HFFc6 (cell line): ENCODE data around the gene CKAP5. TPM values are rescaled to one million over a fixed set of nuclear protein-coding genes. Genes with fewer than 3 reads are reported as not detected.
A peak's percentile ranks its signal among the peaks of the same experiment; 100 is the strongest.

Experiments used
- DNase-seq: peaks from one replicate; pipeline ENCODE4 v3.0.0-alpha.2; 2018
- H3K27ac Mint-ChIP-seq: 2 replicates; pipeline ENCODE4 v1.8.0; 2020; ENCODE audit warnings: mild to moderate bottlenecking, mixed read lengths
- H3K27me3 Mint-ChIP-seq: 2 replicates; pipeline ENCODE4 v1.8.0; 2021; ENCODE audit warnings: mild to moderate bottlenecking, moderate library complexity, mixed read lengths; ENCODE audit not compliant: insufficient read depth
- H3K36me3 Mint-ChIP-seq: 2 replicates; pipeline ENCODE4 v1.8.0; 2021; ENCODE audit warnings: low read depth, mixed read lengths
- H3K4me1 Mint-ChIP-seq: 2 replicates; pipeline ENCODE4 v1.8.0; 2020; ENCODE audit warnings: low read depth, mixed read lengths
- H3K4me3 Mint-ChIP-seq: 2 replicates; pipeline ENCODE4 v1.8.0; 2020; ENCODE audit warnings: mild to moderate bottlenecking, moderate library complexity, mixed read lengths
- H3K9me3 Mint-ChIP-seq: 2 replicates; pipeline ENCODE4 v1.8.0; 2020; ENCODE audit warnings: mild to moderate bottlenecking, mixed read lengths
- total RNA-seq, 6 experiments: library from RNA; stranded (reverse); fragmentation: NEBNext Ultra II Directional; extraction: Animal tissue kit (Norgen Biotek cat#: 25700); gene quantifications; 2 replicates in 1 of 6; 3 replicates in 5 of 6; pipeline ENCODE4 v1.2.3, GENCODE V29; 2021
- TF ChIP-seq, protein P1 (sequence below): fragments of 200-600 bp; sonication (generic); IDR thresholded peaks from 2 replicates; pipeline ENCODE4 v1.5.0; 2021; ENCODE audit warnings: antibody characterized with exemption, mild to moderate bottlenecking

Gene CKAP5
- total RNA-seq, 6 experiments from 2014 or later, result 87.8 to 125 (median 116) TPM

DNA sequence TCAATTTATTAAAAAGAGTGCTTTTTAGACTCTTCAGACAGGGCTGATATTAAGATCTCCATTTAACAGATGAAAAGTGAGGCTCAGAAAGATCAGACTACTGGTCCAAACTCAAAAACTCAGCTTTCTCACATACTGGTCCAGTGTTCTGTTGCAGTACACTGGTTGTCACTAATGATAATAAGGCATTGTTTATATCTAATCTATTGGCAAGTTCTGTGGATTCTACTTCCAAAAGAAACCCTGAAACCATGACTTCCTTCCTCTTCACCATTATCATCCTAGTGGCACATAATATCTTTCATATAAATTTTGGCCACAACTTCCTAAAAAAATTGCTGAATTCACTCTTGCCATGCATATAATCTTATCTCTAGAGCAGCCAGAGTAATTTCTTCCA lies 90.1 kb downstream of the CKAP5 start:
- Mint-ChIP-seq H3K4me3 (no peak overlapping the region), H3K9me3 (no peaks in the 10 kb centered on the region), H3K27ac (peak overlapping the region; percentile 13; the same call in 1 of the 2 replicates), H3K36me3 (peaks cover 52% of the 10 kb centered on the region), H3K4me1 (peaks cover 10% of the 10 kb centered on the region), H3K27me3 (peaks cover 2% of the 10 kb centered on the region; the same call in 1 of the 2 replicates)
- no peak for DNase-seq
- TF ChIP-seq, protein P1, sequence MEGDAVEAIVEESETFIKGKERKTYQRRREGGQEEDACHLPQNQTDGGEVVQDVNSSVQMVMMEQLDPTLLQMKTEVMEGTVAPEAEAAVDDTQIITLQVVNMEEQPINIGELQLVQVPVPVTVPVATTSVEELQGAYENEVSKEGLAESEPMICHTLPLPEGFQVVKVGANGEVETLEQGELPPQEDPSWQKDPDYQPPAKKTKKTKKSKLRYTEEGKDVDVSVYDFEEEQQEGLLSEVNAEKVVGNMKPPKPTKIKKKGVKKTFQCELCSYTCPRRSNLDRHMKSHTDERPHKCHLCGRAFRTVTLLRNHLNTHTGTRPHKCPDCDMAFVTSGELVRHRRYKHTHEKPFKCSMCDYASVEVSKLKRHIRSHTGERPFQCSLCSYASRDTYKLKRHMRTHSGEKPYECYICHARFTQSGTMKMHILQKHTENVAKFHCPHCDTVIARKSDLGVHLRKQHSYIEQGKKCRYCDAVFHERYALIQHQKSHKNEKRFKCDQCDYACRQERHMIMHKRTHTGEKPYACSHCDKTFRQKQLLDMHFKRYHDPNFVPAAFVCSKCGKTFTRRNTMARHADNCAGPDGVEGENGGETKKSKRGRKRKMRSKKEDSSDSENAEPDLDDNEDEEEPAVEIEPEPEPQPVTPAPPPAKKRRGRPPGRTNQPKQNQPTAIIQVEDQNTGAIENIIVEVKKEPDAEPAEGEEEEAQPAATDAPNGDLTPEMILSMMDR, result no peak

- Mint-ChIP-seq H3K4me3 (no peak overlapping the region), H3K36me3 (peaks cover 65% of the 10 kb centered on the region), H3K27me3 (no peaks in the 10 kb centered on the region; the same call in 1 of the 2 replicates), H3K4me1 (no peaks in the 10 kb centered on the region), H3K9me3 (no peaks in the 10 kb centered on the region), H3K27ac (no peak overlapping the region)
- DNase-seq, result no peak
- TF ChIP-seq, protein P1, result no peak
These were observed 98.9 kb downstream of the CKAP5 start for GRCh38 chr11:46747150-46747549.

DNA sequence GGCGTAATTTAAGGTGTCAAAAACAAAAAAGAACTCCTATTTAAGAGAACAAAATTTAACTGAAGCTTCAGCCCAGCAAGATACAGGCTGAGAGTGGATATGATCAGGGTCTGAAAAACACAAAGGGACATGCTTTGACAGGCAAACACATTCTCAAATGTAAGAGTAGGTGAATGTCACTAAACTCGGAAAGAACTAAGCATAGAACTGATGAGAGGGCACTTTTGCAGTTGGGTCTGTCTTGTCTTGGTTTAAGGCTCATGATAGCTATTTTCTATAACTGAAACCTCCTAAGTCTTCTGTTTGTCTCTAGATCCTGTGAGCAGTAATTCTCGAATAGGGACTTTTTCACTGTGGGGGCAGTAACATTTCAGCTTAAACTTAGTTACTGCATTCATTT lies 100.1 kb downstream of the CKAP5 start:
- TF ChIP-seq, protein P1, result no peak
- H3K4me3 Mint-ChIP-seq, result no peak overlapping the region
- DNase-seq, result no peak
- no peaks in the 10 kb centered on the region; the same call in none of the 2 replicates for H3K27me3 Mint-ChIP-seq
- H3K36me3 Mint-ChIP-seq, result peaks cover 69% of the 10 kb centered on the region
- H3K27ac Mint-ChIP-seq, result no peak overlapping the region
- H3K4me1 Mint-ChIP-seq, result no peaks in the 10 kb centered on the region
- no peaks in the 10 kb centered on the region for H3K9me3 Mint-ChIP-seq

DNA sequence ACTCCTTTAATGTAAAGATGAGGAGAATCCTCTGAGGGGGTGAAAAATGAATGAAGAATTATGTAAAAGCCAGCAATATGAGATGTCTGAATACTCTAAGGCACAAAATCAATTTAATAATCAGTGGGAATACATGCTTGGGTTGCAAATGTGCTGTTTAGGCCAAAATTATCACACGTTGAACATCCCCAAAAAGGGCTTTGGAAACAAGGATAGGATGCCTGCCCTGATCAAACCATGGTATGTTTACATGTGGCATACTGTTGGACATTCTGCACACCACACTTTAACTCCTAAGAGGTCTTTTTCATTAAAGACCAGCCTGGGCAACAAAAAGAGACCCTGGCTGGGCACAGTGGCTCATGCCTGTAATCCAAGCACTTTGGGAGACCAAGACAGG lies 100.8 kb downstream of the CKAP5 start:
- peaks cover 65% of the 10 kb centered on the region for H3K36me3 Mint-ChIP-seq
- TF ChIP-seq, protein P1, result no peak
- no peak overlapping the region for H3K27ac Mint-ChIP-seq
- no peaks in the 10 kb centered on the region; the same call in none of the 2 replicates for H3K27me3 Mint-ChIP-seq
- no peak for DNase-seq
- H3K9me3 Mint-ChIP-seq, result no peaks in the 10 kb centered on the region
- no peaks in the 10 kb centered on the region for H3K4me1 Mint-ChIP-seq
- no peak overlapping the region for H3K4me3 Mint-ChIP-seq

DNA sequence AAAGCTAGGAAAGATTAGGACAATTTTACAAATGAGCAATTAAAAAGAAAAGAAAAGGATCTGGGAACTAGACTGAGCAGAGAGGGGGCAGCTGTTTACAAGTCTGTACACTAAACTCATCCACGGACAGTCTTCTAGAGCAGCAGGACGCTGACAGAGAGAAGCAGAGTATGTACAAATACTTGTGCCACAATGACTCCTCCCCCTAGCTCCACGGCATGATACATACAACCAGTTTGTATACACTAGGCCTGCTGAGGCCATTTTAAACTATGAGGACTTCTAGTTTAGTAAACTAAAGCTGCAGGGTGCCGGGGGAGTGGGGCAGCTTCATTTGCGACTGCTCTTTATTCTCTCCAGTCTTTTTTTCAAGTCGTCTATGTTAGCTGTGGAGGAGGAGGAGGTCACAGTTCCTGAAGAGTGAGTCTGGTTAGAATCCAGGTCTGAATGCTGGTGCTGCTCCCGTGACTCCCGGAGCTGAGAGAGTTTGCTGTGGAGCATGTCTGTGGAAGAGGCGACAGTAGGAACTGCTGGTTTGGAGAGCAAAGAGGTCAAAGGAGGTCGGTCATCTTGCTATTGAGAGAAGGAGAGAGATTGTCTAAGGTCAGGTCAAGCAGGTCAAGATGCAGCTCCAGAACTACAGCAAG lies 102.3 kb downstream of the CKAP5 start:
- Mint-ChIP-seq H3K4me1 (no peaks in the 10 kb centered on the region), H3K27me3 (no peaks in the 10 kb centered on the region; the same call in none of the 2 replicates), H3K27ac (no peak overlapping the region), H3K9me3 (no peaks in the 10 kb centered on the region), H3K36me3 (peaks cover 66% of the 10 kb centered on the region), H3K4me3 (no peak overlapping the region)
- TF ChIP-seq, protein P1, result no peak
- DNase-seq, result no peak
